H1 (cell line): ENCODE data around the gene KRT83.

ENCODE experiments used
- CBX5 ChIP-seq: fragments of 300-800, 300-1000 bp; sonication (generic); IDR thresholded peaks from 2 replicates; pipeline ENCODE4 v1.7.1; 2016; ENCODE audit warnings: antibody characterized with exemption, low read length, low read depth
- CTCF ChIP-seq, 3 experiments: IDR thresholded peaks; 1 replicate in 2 of 3; 2 replicates in 1 of 3; pipeline versions ENCODE4 v1.5.1 to v1.6.1; 2011; ENCODE audit warnings: low read length in 3 of 3, mild to moderate bottlenecking in 3 of 3, inconsistent platforms in 2 of 3, low read depth in 1 of 3, moderate library complexity in 1 of 3; ENCODE audit not compliant: insufficient read depth in 1 of 3; ENCODE audit errors: control extremely low read depth in 1 of 3
- E2F6 ChIP-seq: IDR thresholded peaks from 2 replicates; pipeline ENCODE4 v1.6.1; 2012; ENCODE audit warnings: inconsistent platforms
- MAFK ChIP-seq: IDR thresholded peaks from 2 replicates; pipeline ENCODE4 v1.6.1; 2012; ENCODE audit warnings: low read depth, mild to moderate bottlenecking, improper control_type of control experiment, low read length
- MAX ChIP-seq: IDR thresholded peaks from 2 replicates; pipeline ENCODE4 v1.6.1; 2012; ENCODE audit warnings: inconsistent platforms
- PHF8 ChIP-seq: fragments of 200-600 bp; sonication (generic); conservative IDR thresholded peaks from 2 replicates; pipeline ENCODE4 v1.7.1; 2012; ENCODE audit warnings: low read depth, mild to moderate bottlenecking, inconsistent platforms, low read length, moderate library complexity
- POLR2A ChIP-seq, 2 experiments: IDR thresholded peaks; 1 replicate in 1 of 2; 2 replicates in 1 of 2; pipeline ENCODE4 v1.6.1; 2011; ENCODE audit warnings: low read depth in 2 of 2, low read length in 2 of 2, mild to moderate bottlenecking in 2 of 2; ENCODE audit errors: control extremely low read depth in 1 of 2
- POLR2AphosphoS5 ChIP-seq: IDR thresholded peaks from 2 replicates; pipeline ENCODE4 v1.6.1; 2011; ENCODE audit warnings: low read depth, low read length
- RFX5 ChIP-seq: IDR thresholded peaks from 2 replicates; pipeline ENCODE4 v1.6.1; 2011; ENCODE audit warnings: low read depth, low read length, improper control_type of control experiment, borderline replicate concordance
- SP1 ChIP-seq: IDR thresholded peaks from 2 replicates; pipeline ENCODE4 v1.6.1; 2011; ENCODE audit warnings: low read depth, low read length
- TAF1 ChIP-seq: IDR thresholded peaks from 2 replicates; pipeline ENCODE4 v1.6.1; 2011; ENCODE audit warnings: mild to moderate bottlenecking, low read depth, low read length
- USF2 ChIP-seq: IDR thresholded peaks from 2 replicates; pipeline ENCODE4 v1.6.1; 2011; ENCODE audit warnings: low read length, improper control_type of control experiment

- TF ChIP-seq POLR2AphosphoS5 (no peak), CTCF (IDR thresholded peaks at IDR 0.05; ENCODE audit: control extremely low read depth in 1 of 3, insufficient read depth in 1 of 3, low read depth in 1 of 3, low read length in 3 of 3) (no peak), CBX5 (no peak), POLR2A (IDR thresholded peaks at IDR 0.05; ENCODE audit: control extremely low read depth in 1 of 2, low read depth in 2 of 2, low read length in 2 of 2) (no peak), USF2 (no peak), PHF8 (no peak), SP1 (no peak), MAFK (no peak), TAF1 (no peak), MAX (no peak), E2F6 (no peak), RFX5 (no peak)
Observed at GRCh38 chr12:52266514-52266913, 54.7 kb downstream of the KRT83 start.
